KOPT-K1 (cell line): ENCODE data around the gene SEC24B.

Experiments used
- H3K27ac ChIP-seq: fragments of 200-600 bp; sonication (generic); 2 replicates; pipeline ENCODE4 v1.5.1; 2016; ENCODE audit warnings: antibody characterized with exemption, mild to moderate bottlenecking, low read depth, low read length; ENCODE audit not compliant: poor library complexity, severe bottlenecking
- H3K36me3 ChIP-seq: fragments of 200-600 bp; sonication (generic); 2 replicates; pipeline ENCODE4 v1.5.1; 2017; ENCODE audit warnings: antibody characterized with exemption, mild to moderate bottlenecking, low read length, moderate library complexity; ENCODE audit not compliant: insufficient read depth
- H3K9me3 ChIP-seq: fragments of 200-600 bp; sonication (generic); 2 replicates; pipeline ENCODE4 v1.5.1; 2017; ENCODE audit warnings: antibody characterized with exemption, low read length, mild to moderate bottlenecking; ENCODE audit not compliant: insufficient read depth, poor library complexity, severe bottlenecking

The SEC24B gene

DNA sequence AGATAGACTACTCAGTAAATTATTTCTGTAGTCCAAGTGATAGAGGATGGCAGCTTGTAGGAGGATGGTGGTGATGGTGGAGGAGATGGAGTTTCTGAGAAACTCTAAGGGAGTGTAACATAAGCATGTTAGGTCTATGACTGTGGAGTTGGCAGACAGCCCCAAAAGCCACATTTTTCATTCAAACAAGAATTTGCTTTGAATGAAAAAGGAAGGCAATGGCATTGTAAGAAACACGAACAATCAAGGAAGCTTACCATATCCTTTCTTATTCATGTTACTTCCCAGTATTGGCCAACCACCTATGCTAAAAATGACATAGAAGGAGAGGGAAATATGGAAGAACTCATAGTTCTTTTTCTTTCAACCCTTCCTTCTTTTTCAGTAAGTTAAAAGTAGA, 18.7 kb upstream of the SEC24B start:
- H3K9me3 ChIP-seq = no peaks in the 10 kb centered on the region
- no peak overlapping the region for H3K27ac ChIP-seq
- H3K36me3 ChIP-seq = no peaks in the 10 kb centered on the region

DNA sequence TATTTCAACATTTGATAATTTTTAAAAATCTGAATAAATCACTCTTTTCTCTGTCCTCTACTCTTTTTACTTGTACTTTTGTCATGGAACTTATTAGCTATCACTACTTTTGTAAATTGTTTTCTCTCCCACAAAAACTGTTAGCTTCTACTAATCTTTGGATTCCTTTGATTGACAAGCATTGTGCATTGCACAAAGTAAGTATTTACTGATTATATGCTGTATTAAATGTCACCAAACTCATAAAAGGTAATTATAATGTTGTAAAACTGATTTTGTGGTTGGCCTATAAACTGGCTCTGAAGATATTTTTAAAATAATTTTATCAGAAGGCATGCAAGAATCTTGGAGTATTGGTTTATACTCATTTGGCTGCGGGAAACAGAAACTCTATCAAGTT, 15.0 kb upstream of the SEC24B start:
- H3K27ac ChIP-seq = no peak overlapping the region
- no peaks in the 10 kb centered on the region for H3K36me3 ChIP-seq
- no peaks in the 10 kb centered on the region for H3K9me3 ChIP-seq

DNA sequence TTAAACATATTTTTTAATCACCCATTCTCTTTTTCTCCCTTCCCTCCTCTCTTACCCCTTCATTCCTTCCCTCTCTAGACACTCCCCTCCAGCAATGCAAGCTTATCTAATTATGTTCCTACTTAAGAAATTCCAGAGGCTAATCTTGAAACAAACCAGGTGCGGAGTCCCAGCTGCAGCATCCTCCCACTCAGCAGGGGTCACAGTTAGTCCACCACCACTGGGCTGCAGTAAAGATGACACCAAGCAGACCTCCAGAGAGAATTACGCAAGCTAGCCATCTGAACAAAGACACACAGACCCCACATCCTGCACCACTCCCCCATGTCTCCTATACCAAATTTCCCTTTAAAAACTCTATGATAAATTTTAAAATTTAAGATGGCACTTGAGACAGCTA, 13.9 kb upstream of the SEC24B start:
- no peaks in the 10 kb centered on the region for H3K9me3 ChIP-seq
- H3K36me3 ChIP-seq = no peaks in the 10 kb centered on the region
- no peak overlapping the region for H3K27ac ChIP-seq

- Histone ChIP-seq H3K27ac (no peak overlapping the region), H3K36me3 (no peaks in the 10 kb centered on the region), H3K9me3 (no peaks in the 10 kb centered on the region)
These were observed 9.3 kb upstream of the SEC24B start for GRCh38 chr4:109424093-109424841.

- no peak overlapping the region for H3K27ac ChIP-seq
- no peaks in the 10 kb centered on the region for H3K9me3 ChIP-seq
- no peaks in the 10 kb centered on the region for H3K36me3 ChIP-seq
These were observed 8.2 kb upstream of the SEC24B start for GRCh38 chr4:109425405-109425804.

DNA sequence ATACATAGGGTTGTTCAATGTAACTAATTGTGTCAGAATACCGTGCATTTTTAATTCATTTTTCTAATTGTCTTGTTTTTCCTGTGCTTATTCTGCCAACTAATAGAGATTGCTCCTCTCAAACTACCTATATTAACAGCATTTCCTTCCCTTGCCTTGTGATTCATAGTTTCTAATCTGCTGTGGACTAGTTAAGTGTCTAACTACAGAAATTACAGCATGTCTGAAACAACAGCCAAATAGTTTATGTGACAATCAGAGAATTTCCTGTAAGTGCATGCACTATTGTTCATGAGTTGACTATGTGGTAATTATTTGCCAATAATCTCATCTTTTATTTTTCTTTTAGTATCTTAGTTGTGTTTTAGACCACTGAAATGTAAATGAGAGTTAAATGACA, 4.1 kb upstream of the SEC24B start:
- no peaks in the 10 kb centered on the region for H3K9me3 ChIP-seq
- no peaks in the 10 kb centered on the region for H3K36me3 ChIP-seq
- H3K27ac ChIP-seq = no peak overlapping the region

GRCh38 chr4:109432203-109432602, 1.4 kb upstream of the SEC24B start:
- H3K27ac ChIP-seq = no peak overlapping the region
- no peaks in the 10 kb centered on the region for H3K9me3 ChIP-seq
- H3K36me3 ChIP-seq = no peaks in the 10 kb centered on the region

DNA sequence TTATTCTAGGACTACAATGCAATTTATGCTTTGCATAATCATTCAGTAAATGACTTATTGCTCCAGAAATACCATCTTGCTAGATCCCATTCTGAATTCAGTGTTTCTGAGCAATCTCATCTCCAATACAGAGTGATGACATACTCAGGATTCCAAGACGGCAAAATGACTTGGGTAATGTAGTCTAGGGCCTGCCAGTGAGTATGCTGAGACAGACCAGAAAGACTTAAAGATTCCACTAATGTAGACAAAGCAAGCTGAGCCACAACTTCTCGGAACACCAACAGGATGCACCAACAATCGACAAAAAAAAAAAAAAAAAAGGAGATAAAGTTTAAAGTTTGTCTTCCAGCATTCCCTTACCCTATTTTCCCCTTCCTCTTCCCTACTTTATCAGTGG, 919 bp upstream of the SEC24B start:
- peak overlapping the region; percentile 66 for H3K27ac ChIP-seq
- H3K36me3 ChIP-seq = no peaks in the 10 kb centered on the region
- H3K9me3 ChIP-seq = no peaks in the 10 kb centered on the region

DNA sequence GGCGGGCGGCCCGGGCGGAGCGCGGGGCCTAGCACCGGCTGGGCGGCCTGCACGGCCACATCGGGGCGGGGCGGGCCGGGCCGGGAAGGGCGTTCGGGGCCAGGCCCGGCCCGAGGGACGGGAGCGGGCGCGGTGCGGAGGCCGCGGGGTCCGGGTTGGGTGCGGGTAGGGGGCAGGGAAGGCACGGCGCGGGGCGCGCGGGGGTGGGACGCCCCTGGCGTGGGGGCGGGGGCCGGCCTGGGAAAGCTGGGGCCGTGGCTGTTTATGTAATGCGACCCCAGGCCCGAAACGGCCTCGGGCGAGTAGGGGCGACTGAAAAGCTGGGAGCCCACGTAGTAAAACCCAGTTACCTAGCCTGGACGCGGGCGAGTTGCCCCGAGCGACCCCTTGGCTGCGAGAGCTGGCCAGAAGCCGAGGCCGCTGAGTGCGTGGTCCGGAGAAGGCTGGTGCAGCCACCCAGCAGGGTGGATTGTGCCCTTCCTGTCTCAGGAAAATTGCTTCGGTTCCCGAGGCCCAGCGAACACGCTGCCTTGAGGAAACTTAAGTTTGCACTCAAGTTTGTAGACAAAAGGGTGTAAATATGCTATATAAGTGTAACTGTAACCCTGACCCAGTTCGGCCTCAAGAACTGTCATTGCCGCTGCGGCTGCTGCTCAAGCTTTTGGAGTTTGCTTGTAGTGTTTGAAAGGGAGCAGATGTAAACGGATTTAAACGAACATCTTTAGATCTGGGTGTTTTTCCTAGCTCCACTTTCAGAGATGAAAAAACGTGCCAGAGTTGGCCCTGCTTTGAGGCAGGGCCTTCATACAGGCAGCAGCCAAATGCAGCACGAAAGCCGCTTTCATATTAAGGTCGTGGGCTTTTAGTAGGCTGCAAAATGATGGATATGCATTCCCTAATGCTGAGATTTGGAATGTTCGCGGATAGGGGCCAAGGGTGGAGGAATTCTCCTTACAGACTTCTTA, 674 bp downstream of the SEC24B start:
- Histone ChIP-seq H3K9me3 (no peaks in the 10 kb centered on the region), H3K36me3 (no peaks in the 10 kb centered on the region), H3K27ac (peak overlapping the region; percentile 66)

- no peaks in the 10 kb centered on the region for H3K9me3 ChIP-seq
- H3K27ac ChIP-seq = no peak overlapping the region
- H3K36me3 ChIP-seq = no peaks in the 10 kb centered on the region
These were observed 2.0 kb downstream of the SEC24B start for GRCh38 chr4:109435635-109436034.

DNA sequence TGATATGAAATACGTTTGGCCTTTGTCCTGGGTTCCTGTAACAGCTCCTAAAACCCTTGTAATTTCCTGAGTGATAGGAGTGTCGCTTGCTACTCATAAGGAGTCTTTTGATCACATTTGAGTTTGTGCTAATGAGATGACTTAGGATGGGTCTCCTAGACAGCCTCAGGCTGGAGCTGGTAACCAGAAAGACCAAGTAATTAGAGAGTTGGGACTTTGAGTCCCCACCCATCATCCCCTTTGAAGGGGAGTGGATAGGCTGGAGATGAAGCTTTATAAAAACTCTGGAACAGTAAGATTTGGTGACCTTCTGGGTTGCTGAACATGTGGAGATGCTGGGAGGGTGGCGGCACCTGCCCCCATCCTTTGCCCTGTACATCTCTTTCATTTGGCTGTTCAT, 2.9 kb downstream of the SEC24B start:
- H3K9me3 ChIP-seq = no peaks in the 10 kb centered on the region
- H3K27ac ChIP-seq = no peak overlapping the region
- no peaks in the 10 kb centered on the region for H3K36me3 ChIP-seq

- Histone ChIP-seq H3K9me3 (no peaks in the 10 kb centered on the region), H3K36me3 (peaks cover 5% of the 10 kb centered on the region; the same call in 1 of the 2 replicates), H3K27ac (no peak overlapping the region)
These were observed 7.3 kb downstream of the SEC24B start for GRCh38 chr4:109440948-109441347.

DNA sequence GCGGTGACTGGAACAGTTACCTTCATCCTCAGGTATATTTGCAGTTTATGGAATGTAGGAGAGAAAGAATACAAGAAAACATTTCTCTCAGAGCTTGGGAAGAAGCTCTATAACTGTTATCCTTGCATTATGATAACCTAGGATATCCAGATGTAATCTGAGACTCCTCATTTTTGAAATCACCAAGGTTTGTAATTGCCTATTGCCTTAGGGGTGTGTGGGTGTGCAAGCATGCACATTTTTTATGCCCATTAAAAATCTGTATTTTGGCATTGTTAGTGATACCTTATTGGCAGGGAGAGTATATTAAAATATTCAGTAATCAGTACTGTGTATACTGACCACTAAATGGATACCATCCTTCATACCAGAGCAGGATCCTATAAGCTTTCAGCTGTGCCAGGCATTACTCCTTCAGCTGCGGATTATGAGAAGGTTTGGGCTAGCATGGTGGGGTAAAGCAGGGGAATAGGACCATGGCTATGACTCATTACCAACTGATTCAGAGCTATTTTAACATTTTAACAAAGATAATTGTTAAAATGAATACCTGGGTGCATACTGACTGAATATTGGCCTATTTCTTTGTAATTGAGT, 8.3 kb downstream of the SEC24B start:
- no peak overlapping the region for H3K27ac ChIP-seq
- peaks cover 9% of the 10 kb centered on the region; the same call in 1 of the 2 replicates for H3K36me3 ChIP-seq
- no peaks in the 10 kb centered on the region for H3K9me3 ChIP-seq

GRCh38 chr4:109444182-109444844, 10.7 kb downstream of the SEC24B start:
- H3K27ac ChIP-seq = no peak overlapping the region
- H3K9me3 ChIP-seq = no peaks in the 10 kb centered on the region
- H3K36me3 ChIP-seq = peaks cover 14% of the 10 kb centered on the region

DNA sequence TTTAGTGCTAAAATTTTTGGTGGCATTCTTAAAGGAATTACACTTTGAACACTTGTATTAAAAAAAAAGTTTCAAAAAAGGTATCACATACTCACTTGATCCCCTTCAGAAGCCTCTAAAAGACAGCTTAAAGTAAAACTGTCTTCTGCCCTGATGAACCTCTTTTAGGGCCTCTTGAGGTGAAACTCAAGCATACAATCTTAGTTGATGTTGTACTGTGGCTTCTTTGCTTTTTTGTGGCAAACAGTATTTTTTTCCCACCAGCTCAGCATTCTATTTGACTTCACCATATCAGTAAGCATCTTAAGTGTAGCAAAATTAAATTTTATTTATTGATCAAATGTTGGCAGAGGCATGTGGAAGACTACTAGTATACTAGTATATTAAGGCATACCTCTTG, 13.7 kb downstream of the SEC24B start:
- no peaks in the 10 kb centered on the region for H3K9me3 ChIP-seq
- peaks cover 36% of the 10 kb centered on the region for H3K36me3 ChIP-seq
- H3K27ac ChIP-seq = no peak overlapping the region
